Body of pancreas (tissue), 4 donors: ENCODE results near the gene PTPRN2. TPM values are rescaled to one million over a fixed set of nuclear protein-coding genes. Genes with fewer than 3 reads are reported as not detected.

ENCODE experiments used
- ATAC-seq: fragments of 150-250 bp; one replicate; pipeline ENCODE4 v1.9.1; 2016
- DNase-seq, 4 donors: peaks; one replicate each; pipeline ENCODE4 v3.0.0-alpha.2; 2019
- H3K27ac ChIP-seq, 4 donors: fragments of 200-600 bp; sonication (generic); 1 replicate in 3 of 4; 2 replicates in 1 of 4; pipeline versions ENCODE4 v1.5.1 to v1.6.1; 2016 to 2019; ENCODE audit warnings: mild to moderate bottlenecking in 1 of 4, mixed read lengths in 1 of 4, moderate library complexity in 1 of 4
- H3K27me3 ChIP-seq, 2 donors: fragments of 200-600 bp; sonication (generic); one replicate each; pipeline ENCODE4 v1.6.0; 2016; ENCODE audit warnings: mild to moderate bottlenecking in 1 of 2
- H3K36me3 ChIP-seq, 2 donors: fragments of 200-600 bp; sonication (generic); replicated peaks in 1 of 2; 2 replicates each; pipeline ENCODE4 v1.5.1; 2016; ENCODE audit warnings: low read depth in 2 of 2; ENCODE audit not compliant: insufficient read depth in 1 of 2
- H3K4me1 ChIP-seq: fragments of 200-600 bp; sonication (generic); one replicate; pipeline ENCODE4 v1.6.0; 2016
- H3K4me3 ChIP-seq, 2 donors: fragments of 200-600 bp; sonication (generic); 1 replicate in 1 of 2; 2 replicates in 1 of 2; pipeline ENCODE4 v1.5.1; 2016 to 2019
- H3K9me3 ChIP-seq, 3 donors: fragments of 200-600 bp; sonication (generic); 1 replicate in 2 of 3; 2 replicates in 1 of 3; pipeline ENCODE4 v1.5.1; 2016
- CTCF ChIP-seq, 7 experiments: fragments of 450-650 bp in 4 of 7; fragments of 200-600 bp in 3 of 7; sonication (generic) in 3 of 7; IDR thresholded peaks; one replicate each; pipeline ENCODE4 v1.5.1; 2016 to 2019; ENCODE audit warnings: antibody characterized with exemption in 7 of 7
- POLR2A ChIP-seq, 3 donors: fragments of 450-650 bp; IDR thresholded peaks; one replicate each; pipeline ENCODE4 v1.6.1; 2016; ENCODE audit warnings: antibody characterized with exemption in 3 of 3, mild to moderate bottlenecking in 2 of 3
- WGBS, 2 donors: methylation state at CpG; one replicate each; pipeline ENCODE4 v1.1.5; 2017; 5-methylcytosine and 5-hydroxymethylcytosine counted together
- intact Hi-C: fragments of 100-400 bp; cut with DNase I; formaldehyde crosslinking; loops from one replicate; pipeline ENCODE4 v1.15.1; 2023
- total RNA-seq, 2 donors: library from RNA; depleted of rRNA; stranded (reverse); fragments of >200 nt; gene quantifications; one replicate each; pipeline ENCODE4 v1.1.0, GENCODE V29; 2016

Gene PTPRN2
- total RNA-seq, 2 donors from 2014 or later = 31.6 to 76.1 TPM

DNA sequence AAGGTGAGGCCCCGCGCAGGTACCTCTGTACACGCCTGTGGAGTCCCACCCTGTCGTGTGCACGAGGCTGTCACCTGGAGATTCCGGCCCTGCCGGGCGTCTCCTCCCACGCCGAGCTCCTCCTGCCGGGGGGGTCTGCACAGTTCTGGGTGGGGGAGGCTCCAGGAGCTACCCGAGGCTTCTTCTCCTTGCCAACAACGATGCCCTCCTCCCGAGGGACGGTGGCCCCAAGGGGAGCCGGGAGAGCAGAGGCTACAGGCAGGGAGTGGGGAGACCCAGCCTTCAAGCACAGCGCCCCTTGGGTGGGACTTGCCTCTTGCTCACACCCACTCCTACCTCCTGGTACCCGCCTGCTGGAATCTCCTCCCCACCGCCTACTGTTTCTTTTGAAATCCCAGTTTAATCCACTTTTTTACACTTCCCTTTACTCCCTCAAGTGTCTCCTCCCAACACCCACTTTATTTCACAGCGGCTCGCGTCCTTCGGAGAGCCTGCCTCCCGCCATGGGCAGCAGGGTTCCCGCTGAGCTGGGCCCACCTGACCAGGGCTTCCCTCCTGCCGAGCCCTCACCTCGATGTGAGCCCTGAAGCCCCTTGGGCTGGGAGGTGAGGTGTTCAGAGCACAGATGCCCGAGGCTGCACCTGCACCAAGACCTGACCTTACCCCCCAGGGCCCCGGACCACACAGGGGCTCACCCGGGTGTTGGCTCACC, 912.8 kb downstream of the PTPRN2 start:
- no peak overlapping the region for H3K4me3 ChIP-seq
- H3K36me3 ChIP-seq = no peaks in the 10 kb centered on the region
- ATAC-seq (no peak), DNase-seq (no peak)
- H3K9me3 ChIP-seq = no peaks in the 10 kb centered on the region
- peaks cover 3% of the 10 kb centered on the region for H3K4me1 ChIP-seq
- TF ChIP-seq CTCF (IDR thresholded peaks at IDR 0.05) (no peak), POLR2A (IDR thresholded peaks at IDR 0.05) (no peak)
- intact Hi-C loops = no loop called here
- no peaks in the 10 kb centered on the region for H3K27me3 ChIP-seq
- 82 to 87% methylated on average over 26 to 30 of the region's 30 CpGs for WGBS, 2 donors
- no peak overlapping the region for H3K27ac ChIP-seq

- no peak for DNase-seq
- TF ChIP-seq CTCF (IDR thresholded peaks at IDR 0.05) (no peak), POLR2A (IDR thresholded peaks at IDR 0.05) (no peak)
Observed at GRCh38 chr7:157674027-157674714, 913.5 kb downstream of the PTPRN2 start.

DNA sequence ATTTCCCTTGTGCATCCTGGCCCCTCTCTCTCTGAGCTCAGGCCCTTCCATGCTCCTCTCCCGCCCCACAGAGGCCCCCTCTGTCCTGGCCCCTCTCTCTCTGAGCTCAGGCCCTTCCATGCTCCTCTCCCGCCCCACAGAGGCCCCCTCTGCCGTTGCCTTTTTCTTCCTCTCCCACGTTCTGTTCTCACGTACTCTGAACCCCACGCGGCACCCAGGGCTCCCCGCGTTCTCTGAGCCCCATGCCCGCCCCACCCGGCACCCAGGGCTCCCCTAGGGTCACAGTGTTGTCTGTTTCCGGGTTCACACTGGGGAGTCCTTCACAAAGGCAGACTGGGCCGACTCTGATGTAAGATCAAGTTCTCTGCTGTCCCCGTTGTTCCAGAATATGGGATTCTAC, 914.0 kb downstream of the PTPRN2 start:
- Histone ChIP-seq H3K27me3 (no peaks in the 10 kb centered on the region), H3K9me3 (no peaks in the 10 kb centered on the region), H3K27ac (no peak overlapping the region), H3K36me3 (no peaks in the 10 kb centered on the region), H3K4me3 (no peak overlapping the region), H3K4me1 (peaks cover 3% of the 10 kb centered on the region)
- DNase-seq = no peak
- intact Hi-C loops = no loop called here
- 78 to 87% methylated on average over 14 of the region's 14 CpGs for WGBS, 2 donors
- TF ChIP-seq POLR2A (IDR thresholded peaks at IDR 0.05) (no peak), CTCF (IDR thresholded peaks at IDR 0.05) (no peak)
- ATAC-seq = no peak

More at GRCh38 chr7:157674027-157674714, 913.5 kb downstream of the PTPRN2 start:
- no peaks in the 10 kb centered on the region for H3K9me3 ChIP-seq
- no peaks in the 10 kb centered on the region for H3K36me3 ChIP-seq
- H3K27ac ChIP-seq = no peak overlapping the region
- intact Hi-C loops = no loop called here
- H3K4me3 ChIP-seq = no peak overlapping the region
- peaks cover 3% of the 10 kb centered on the region for H3K4me1 ChIP-seq
- no peak for ATAC-seq
- H3K27me3 ChIP-seq = no peaks in the 10 kb centered on the region
- 86 to 87% methylated on average over 26 to 27 of the region's 28 CpGs for WGBS, 2 donors

- no peak for TF ChIP-seq POLR2A (IDR thresholded peaks at IDR 0.05)
- no peak for TF ChIP-seq CTCF (IDR thresholded peaks at IDR 0.05)
- no peak for ATAC-seq
- WGBS, 2 donors = 90% methylated on average over 37 to 39 of the region's 39 CpGs
Observed at GRCh38 chr7:157671358-157672255, 916.0 kb downstream of the PTPRN2 start.

More at GRCh38 chr7:157671358-157672255, 916.0 kb downstream of the PTPRN2 start:
- Histone ChIP-seq H3K27me3 (no peaks in the 10 kb centered on the region), H3K36me3 (no peaks in the 10 kb centered on the region), H3K4me1 (no peaks in the 10 kb centered on the region), H3K27ac (no peak overlapping the region), H3K9me3 (no peaks in the 10 kb centered on the region), H3K4me3 (no peak overlapping the region)
- no peak for DNase-seq
- intact Hi-C loops = no loop called here
